ELF-1 (cell line): ENCODE results near the gene SPEN.
"Not testable (repeated sequence)": the region's sequence is repeated elsewhere in the genome, so short reads cannot be mapped to it uniquely, and the experiment has no call there.

ENCODE experiments used
- DNase-seq: peaks from one replicate; pipeline ENCODE4 v3.0.0-alpha.2; 2016; ENCODE audit warnings: low read depth, low spot score

Gene SPEN

GRCh38 chr1:15833069-15833679 is 14.3 kb upstream of the SPEN start:
- peak; percentile 84 for DNase-seq

- no peak for DNase-seq
These were observed 13.6 kb upstream of the SPEN start for GRCh38 chr1:15833842-15834405.

GRCh38 chr1:15834406-15835204 is 12.9 kb upstream of the SPEN start:
- peak; percentile 95 for DNase-seq

GRCh38 chr1:15835205-15835740 is 12.2 kb upstream of the SPEN start:
- DNase-seq = no peak

- DNase-seq = peak; percentile 99
These were observed 11.6 kb upstream of the SPEN start for GRCh38 chr1:15835741-15836510.

GRCh38 chr1:15836511-15836771 is 11.1 kb upstream of the SPEN start:
- DNase-seq = not testable (repeated sequence)

GRCh38 chr1:15836772-15837669 is 10.5 kb upstream of the SPEN start:
- DNase-seq = peak; percentile 65

GRCh38 chr1:15837931-15838330 is 9.6 kb upstream of the SPEN start:
- DNase-seq = no peak

GRCh38 chr1:15838721-15839120 is 8.8 kb upstream of the SPEN start:
- DNase-seq = no peak

- no peak for DNase-seq
These were observed 3.5 kb upstream of the SPEN start for GRCh38 chr1:15843826-15844572.

GRCh38 chr1:15846056-15846455 is 1.5 kb upstream of the SPEN start:
- not testable (repeated sequence) for DNase-seq

GRCh38 chr1:15847893-15848142 is 311 bp downstream of the SPEN start:
- DNase-seq = no peak

GRCh38 chr1:15848143-15848928 is 829 bp downstream of the SPEN start:
- peak; percentile 59 for DNase-seq

GRCh38 chr1:15848929-15849774 is 1.6 kb downstream of the SPEN start:
- peak; percentile 94 for DNase-seq

- peak; percentile 87 for DNase-seq
These were observed 2.3 kb downstream of the SPEN start for GRCh38 chr1:15849775-15850324.

- DNase-seq = no peak
These were observed 3.0 kb downstream of the SPEN start for GRCh38 chr1:15850471-15851001.

GRCh38 chr1:15851210-15852035 is 3.9 kb downstream of the SPEN start:
- DNase-seq = no peak
